ENCODE results near the gene BRICD5.

GRCh38 chr16:2196981-2197511 is 13.6 kb downstream of the BRICD5 start:
- TF ChIP-seq POLR2AphosphoS5 (IDR thresholded peaks at IDR 0.05; ENCODE audit: low read depth, low read length), result no peak
- no peak for TF ChIP-seq TAF1 (IDR thresholded peaks at IDR 0.05; ENCODE audit: low read depth, low read length)
- no peak for TF ChIP-seq POLR2A (IDR thresholded peaks at IDR 0.05; ENCODE audit: low read depth, low read length)
- TF ChIP-seq SPI1 (IDR thresholded peaks at IDR 0.05; ENCODE audit: low read depth, low read length), result no peak

All from GM12891 (cell line).